ENCODE data around the gene VSTM4. TPM values are rescaled to one million over a fixed set of nuclear protein-coding genes. Genes with fewer than 3 reads are reported as not detected.

VSTM4 gene
- total and polyA plus RNA-seq, 4 donors: 1.0 to 3.1 (median 2.0) TPM

- Histone ChIP-seq H3K36me3 (ENCODE audit: control insufficient read depth in 4 of 4, insufficient read depth in 3 of 4, low read depth in 1 of 4, low read length in 3 of 4) (no peaks in the 10 kb centered on the region), H3K9ac (ENCODE audit: low read depth in 1 of 2, low read length in 2 of 2) (no peak overlapping the region), H3K27me3 (ENCODE audit: control insufficient read depth in 4 of 4, insufficient read depth in 4 of 4, low read length in 3 of 4) (no peaks in the 10 kb centered on the region), H3K4me3 (ENCODE audit: low read depth in 1 of 3, low read length in 3 of 3) (no peak overlapping the region), H3K9me3 (ENCODE audit: control insufficient read depth in 4 of 4, low read length in 3 of 4) (no peaks in the 10 kb centered on the region), H3K4me1 (ENCODE audit: control insufficient read depth in 4 of 4, insufficient read depth in 4 of 4, low read length in 3 of 4) (no peaks in the 10 kb centered on the region), H3K27ac (ENCODE audit: low read depth in 1 of 2, low read length in 2 of 2) (no peak overlapping the region)
- 49% methylated on average over 8 of the region's 8 CpGs for WGBS
- no peak for DNase-seq (ENCODE audit: low spot score)
- TF ChIP-seq CTCF (IDR thresholded peaks at IDR 0.05; ENCODE audit: low read depth, low read length, missing input control): peak; percentile 40
- TF ChIP-seq RAD21 (IDR thresholded peaks at IDR 0.05): peak; percentile 76 to 85
- no peak for TF ChIP-seq YY1 (IDR thresholded peaks at IDR 0.05)
Observed at GRCh38 chr10:49161411-49161997, 46.2 kb upstream of the VSTM4 start.

- Histone ChIP-seq H3K27me3 (ENCODE audit: control insufficient read depth in 4 of 4, insufficient read depth in 4 of 4, low read length in 3 of 4) (no peaks in the 10 kb centered on the region), H3K36me3 (ENCODE audit: control insufficient read depth in 4 of 4, insufficient read depth in 3 of 4, low read depth in 1 of 4, low read length in 3 of 4) (no peaks in the 10 kb centered on the region), H3K27ac (ENCODE audit: low read depth in 1 of 2, low read length in 2 of 2) (no peak overlapping the region), H3K9ac (ENCODE audit: low read depth in 1 of 2, low read length in 2 of 2) (no peak overlapping the region), H3K9me3 (ENCODE audit: control insufficient read depth in 4 of 4, low read length in 3 of 4) (no peaks in the 10 kb centered on the region), H3K4me1 (ENCODE audit: control insufficient read depth in 4 of 4, insufficient read depth in 4 of 4, low read length in 3 of 4) (no peaks in the 10 kb centered on the region), H3K4me3 (ENCODE audit: low read depth in 1 of 3, low read length in 3 of 3) (no peak overlapping the region)
- 89% methylated on average over 5 of the region's 5 CpGs for WGBS
- no peak for TF ChIP-seq NR2F2 (IDR thresholded peaks at IDR 0.05)
- DNase-seq (ENCODE audit: low spot score): no peak
Observed at GRCh38 chr10:49160814-49161213, 45.5 kb upstream of the VSTM4 start.

- no peak for DNase-seq (ENCODE audit: low spot score)
- Histone ChIP-seq H3K4me1 (ENCODE audit: control insufficient read depth in 4 of 4, insufficient read depth in 4 of 4, low read length in 3 of 4) (no peaks in the 10 kb centered on the region), H3K4me3 (ENCODE audit: low read depth in 1 of 3, low read length in 3 of 3) (no peak overlapping the region), H3K27ac (ENCODE audit: low read depth in 1 of 2, low read length in 2 of 2) (no peak overlapping the region), H3K9me3 (ENCODE audit: control insufficient read depth in 4 of 4, low read length in 3 of 4) (no peaks in the 10 kb centered on the region), H3K9ac (ENCODE audit: low read depth in 1 of 2, low read length in 2 of 2) (no peak overlapping the region), H3K27me3 (ENCODE audit: control insufficient read depth in 4 of 4, insufficient read depth in 4 of 4, low read length in 3 of 4) (no peaks in the 10 kb centered on the region), H3K36me3 (ENCODE audit: control insufficient read depth in 4 of 4, insufficient read depth in 3 of 4, low read depth in 1 of 4, low read length in 3 of 4) (no peaks in the 10 kb centered on the region)
- WGBS: 78% methylated on average over 5 of the region's 5 CpGs
- no peak for TF ChIP-seq RXRA (IDR thresholded peaks at IDR 0.05)
- TF ChIP-seq FOXA1 (IDR thresholded peaks at IDR 0.05): no peak
- no peak for TF ChIP-seq HNF4A (conservative IDR thresholded peaks at IDR 0.05)
- TF ChIP-seq GABPA (IDR thresholded peaks at IDR 0.05 in 1 of 2, conservative IDR thresholded peaks at IDR 0.05 in 1 of 2): no peak
- no peak for TF ChIP-seq YY1 (IDR thresholded peaks at IDR 0.05)
- TF ChIP-seq TAF1 (conservative IDR thresholded peaks at IDR 0.05): no peak
- TF ChIP-seq FOXA2 (IDR thresholded peaks at IDR 0.05): no peak
- TF ChIP-seq HNF4G (IDR thresholded peaks at IDR 0.05): no peak
- TF ChIP-seq MAX (IDR thresholded peaks at IDR 0.05): no peak
- TF ChIP-seq SP1 (IDR thresholded peaks at IDR 0.05): no peak
- no peak for TF ChIP-seq CTCF (IDR thresholded peaks at IDR 0.05; ENCODE audit: low read depth, low read length, missing input control)
- no peak for TF ChIP-seq JUND (IDR thresholded peaks at IDR 0.05)
- TF ChIP-seq ZBTB33 (IDR thresholded peaks at IDR 0.05): no peak
- TF ChIP-seq REST (IDR thresholded peaks at IDR 0.05): no peak
Observed at GRCh38 chr10:49160110-49160509, 44.8 kb upstream of the VSTM4 start.

Measured in liver (tissue), 9 donors.